Karpas-422 (cell line): ENCODE data around the gene OPCML. TPM values are rescaled to one million over a fixed set of nuclear protein-coding genes. Genes with fewer than 3 reads are reported as not detected.

Source experiments
- DNase-seq: peaks from one replicate; pipeline ENCODE4 v3.0.0-alpha.2; 2015
- H2AFZ ChIP-seq: fragments of 200-600 bp; sonication (generic); 2 replicates; pipeline ENCODE4 v1.6.1; 2014; ENCODE audit warnings: antibody characterized with exemption, low read length, mixed read lengths
- H3K27ac ChIP-seq: fragments of 200-600 bp; sonication (generic); 2 replicates; pipeline ENCODE4 v1.5.1; 2014; ENCODE audit warnings: mild to moderate bottlenecking, low read length, moderate library complexity
- H3K27me3 ChIP-seq: fragments of 200-600 bp; sonication (generic); 2 replicates; pipeline ENCODE4 v1.6.1; 2014; ENCODE audit warnings: low read length, mixed read lengths
- H3K36me3 ChIP-seq: fragments of 200-600 bp; sonication (generic); 2 replicates; pipeline ENCODE4 v1.6.1; 2014; ENCODE audit warnings: low read length, mixed read lengths; ENCODE audit not compliant: insufficient read depth
- H3K4me1 ChIP-seq: fragments of 200-600 bp; sonication (generic); 2 replicates; pipeline ENCODE4 v1.6.1; 2014; ENCODE audit warnings: mild to moderate bottlenecking, low read length, mixed read lengths
- H3K4me2 ChIP-seq: fragments of 200-600 bp; sonication (generic); 2 replicates; pipeline ENCODE4 v1.6.1; 2014; ENCODE audit warnings: low read length, low read depth, mild to moderate bottlenecking; ENCODE audit not compliant: poor library complexity, severe bottlenecking
- H3K4me3 ChIP-seq: fragments of 200-600 bp; sonication (generic); 2 replicates; pipeline ENCODE4 v1.5.1; 2014; ENCODE audit warnings: mild to moderate bottlenecking, antibody characterized with exemption, low read length, mixed read lengths
- H3K79me2 ChIP-seq: fragments of 200-600 bp; sonication (generic); 2 replicates; pipeline ENCODE4 v1.6.1; 2014; ENCODE audit warnings: mild to moderate bottlenecking, low read length, mixed read lengths
- H3K9ac ChIP-seq: fragments of 200-600 bp; sonication (generic); 2 replicates; pipeline ENCODE4 v1.6.0; 2014; ENCODE audit warnings: low read length
- H3K9me2 ChIP-seq: fragments of 200-600 bp; sonication (generic), shearing (Covaris generic); replicated peaks from 2 replicates; pipeline ENCODE4 v1.6.0; 2014; ENCODE audit warnings: mild to moderate bottlenecking, low read length, moderate library complexity; ENCODE audit not compliant: insufficient read depth
- H3K9me3 ChIP-seq: fragments of 300-700, 200-600 bp; sonication (generic); 2 replicates; pipeline ENCODE4 v1.6.1; 2014; ENCODE audit warnings: low read length, mixed read lengths
- H4K20me1 ChIP-seq: fragments of 200-600 bp; sonication (generic); 2 replicates; pipeline ENCODE4 v1.6.1; 2014; ENCODE audit warnings: mild to moderate bottlenecking, antibody characterized with exemption, low read length, low read depth; ENCODE audit not compliant: insufficient read depth
- total RNA-seq: library from RNA; depleted of rRNA; stranded (reverse); fragments of >200 nt; shearing (Covaris generic); gene quantifications from 2 replicates; pipeline ENCODE4 v1.2.3, GENCODE V29; 2014; ENCODE audit warnings: low replicate concordance

The OPCML gene
- total RNA-seq, 1 experiment from 2014 or later: not detected

GRCh38 chr11:133162227-133162626 is 370.1 kb downstream of the OPCML start:
- H3K9me2 ChIP-seq: no peaks in the 10 kb centered on the region
- H3K4me3 ChIP-seq: no peak overlapping the region
- H3K27ac ChIP-seq: no peak overlapping the region
- no peaks in the 10 kb centered on the region for H3K36me3 ChIP-seq
- H3K9ac ChIP-seq: no peak overlapping the region
- no peaks in the 10 kb centered on the region for H3K27me3 ChIP-seq
- no peaks in the 10 kb centered on the region for H3K79me2 ChIP-seq
- no peak overlapping the region for H3K4me2 ChIP-seq
- no peak for DNase-seq
- H2AFZ ChIP-seq: no peak overlapping the region
- no peaks in the 10 kb centered on the region for H4K20me1 ChIP-seq
- no peaks in the 10 kb centered on the region for H3K4me1 ChIP-seq
- H3K9me3 ChIP-seq: no peaks in the 10 kb centered on the region

- Histone ChIP-seq H3K9ac (no peak overlapping the region), H3K79me2 (no peaks in the 10 kb centered on the region), H3K27me3 (no peaks in the 10 kb centered on the region), H3K4me2 (no peak overlapping the region), H2AFZ (no peak overlapping the region), H3K36me3 (no peaks in the 10 kb centered on the region), H3K4me3 (no peak overlapping the region), H3K9me2 (no peaks in the 10 kb centered on the region), H4K20me1 (no peaks in the 10 kb centered on the region), H3K4me1 (no peaks in the 10 kb centered on the region), H3K9me3 (no peaks in the 10 kb centered on the region), H3K27ac (no peak overlapping the region)
- no peak for DNase-seq
Measured at GRCh38 chr11:133160754-133161153, 371.5 kb downstream of the OPCML start.

- Histone ChIP-seq H3K79me2 (no peaks in the 10 kb centered on the region), H3K4me2 (no peak overlapping the region), H4K20me1 (no peaks in the 10 kb centered on the region), H2AFZ (no peak overlapping the region), H3K9ac (no peak overlapping the region), H3K9me3 (no peaks in the 10 kb centered on the region), H3K27me3 (no peaks in the 10 kb centered on the region), H3K4me3 (no peak overlapping the region), H3K36me3 (no peaks in the 10 kb centered on the region), H3K27ac (no peak overlapping the region), H3K4me1 (no peaks in the 10 kb centered on the region), H3K9me2 (no peaks in the 10 kb centered on the region)
- DNase-seq: no peak
Measured at GRCh38 chr11:133156986-133157745, 375.1 kb downstream of the OPCML start.

- Histone ChIP-seq H3K27me3 (no peaks in the 10 kb centered on the region), H3K27ac (no peak overlapping the region), H3K36me3 (no peaks in the 10 kb centered on the region), H3K79me2 (no peaks in the 10 kb centered on the region), H3K4me3 (no peak overlapping the region), H4K20me1 (no peaks in the 10 kb centered on the region), H2AFZ (no peak overlapping the region), H3K9me3 (no peaks in the 10 kb centered on the region), H3K4me2 (no peak overlapping the region), H3K9me2 (no peaks in the 10 kb centered on the region), H3K9ac (no peak overlapping the region), H3K4me1 (no peaks in the 10 kb centered on the region)
- no peak for DNase-seq
Measured at GRCh38 chr11:133154781-133155180, 377.5 kb downstream of the OPCML start.

GRCh38 chr11:133154076-133154475 is 378.2 kb downstream of the OPCML start:
- Histone ChIP-seq H4K20me1 (no peaks in the 10 kb centered on the region), H3K36me3 (no peaks in the 10 kb centered on the region), H3K4me1 (no peaks in the 10 kb centered on the region), H3K9me3 (no peaks in the 10 kb centered on the region), H3K9ac (no peak overlapping the region), H3K27ac (no peak overlapping the region), H2AFZ (no peak overlapping the region), H3K4me3 (no peak overlapping the region), H3K79me2 (no peaks in the 10 kb centered on the region), H3K27me3 (no peaks in the 10 kb centered on the region), H3K4me2 (no peak overlapping the region), H3K9me2 (no peaks in the 10 kb centered on the region)
- no peak for DNase-seq

GRCh38 chr11:133153031-133153430 is 379.3 kb downstream of the OPCML start:
- Histone ChIP-seq H3K9me3 (no peaks in the 10 kb centered on the region), H3K79me2 (no peaks in the 10 kb centered on the region), H3K36me3 (no peaks in the 10 kb centered on the region), H3K27me3 (no peaks in the 10 kb centered on the region), H3K9me2 (no peaks in the 10 kb centered on the region), H2AFZ (no peak overlapping the region), H3K4me1 (no peaks in the 10 kb centered on the region), H4K20me1 (no peaks in the 10 kb centered on the region), H3K27ac (no peak overlapping the region), H3K4me2 (no peak overlapping the region), H3K9ac (no peak overlapping the region), H3K4me3 (no peak overlapping the region)
- DNase-seq: no peak

GRCh38 chr11:133149698-133150097 is 382.6 kb downstream of the OPCML start:
- Histone ChIP-seq H3K36me3 (no peaks in the 10 kb centered on the region), H3K9me2 (no peaks in the 10 kb centered on the region), H3K9ac (no peak overlapping the region), H3K4me3 (no peak overlapping the region), H3K9me3 (no peaks in the 10 kb centered on the region), H3K27ac (no peak overlapping the region), H4K20me1 (no peaks in the 10 kb centered on the region), H3K4me2 (no peak overlapping the region), H3K4me1 (no peaks in the 10 kb centered on the region), H3K27me3 (no peaks in the 10 kb centered on the region), H2AFZ (no peak overlapping the region), H3K79me2 (no peaks in the 10 kb centered on the region)
- no peak for DNase-seq

- no peak overlapping the region for H3K4me2 ChIP-seq
- no peak overlapping the region for H3K27ac ChIP-seq
- DNase-seq: no peak
- H3K27me3 ChIP-seq: no peaks in the 10 kb centered on the region
- no peak overlapping the region for H2AFZ ChIP-seq
- no peak overlapping the region for H3K9ac ChIP-seq
- H3K4me1 ChIP-seq: no peaks in the 10 kb centered on the region
- H3K9me3 ChIP-seq: no peaks in the 10 kb centered on the region
- no peak overlapping the region for H3K4me3 ChIP-seq
- H3K79me2 ChIP-seq: no peaks in the 10 kb centered on the region
- H3K36me3 ChIP-seq: no peaks in the 10 kb centered on the region
- H4K20me1 ChIP-seq: no peaks in the 10 kb centered on the region
- H3K9me2 ChIP-seq: no peaks in the 10 kb centered on the region
Measured at GRCh38 chr11:133147625-133148024, 384.7 kb downstream of the OPCML start.
